Measurements from ENCODE around the gene HORMAD1.
"Not testable (repeated sequence)": the region's sequence is repeated elsewhere in the genome, so short reads cannot be mapped to it uniquely, and the experiment has no call there.

HORMAD1 gene

GRCh38 chr1:150720703-150721102, at the start of gene HORMAD1:
TSS of gene HORMAD1 (minus strand) at chr1:150720895. CDS start at chr1:150719505, 1,390 bp downstream.
- H3K27me3 Mint-ChIP-seq = no peaks in the 10 kb centered on the region
- no peak within 1 kb of the TSS for H3K4me3 Mint-ChIP-seq
- no peaks in the 10 kb centered on the region for H3K9me3 Mint-ChIP-seq
- H3K36me3 Mint-ChIP-seq (ENCODE audit: low read depth) = no peaks in the 10 kb centered on the region
- no peaks in the 10 kb centered on the region for H3K4me1 Mint-ChIP-seq (ENCODE audit: low read depth)
- no peak within 1 kb of the TSS for H3K27ac Mint-ChIP-seq

GRCh38 chr1:150767704-150768103, 47.0 kb upstream of the HORMAD1 start:
- not testable (repeated sequence) for H3K4me3 Mint-ChIP-seq; H3K9me3 Mint-ChIP-seq; H3K27ac Mint-ChIP-seq; H3K36me3 Mint-ChIP-seq (ENCODE audit: low read depth); H3K27me3 Mint-ChIP-seq
- H3K4me1 Mint-ChIP-seq (ENCODE audit: low read depth) = peaks cover 63% of the 10 kb centered on the region

GRCh38 chr1:150765977-150766301, 45.2 kb upstream of the HORMAD1 start:
- Mint-ChIP-seq H3K27ac (peak overlapping the region; percentile 94), H3K4me3 (peak overlapping the region; percentile 90), H3K4me1 (ENCODE audit: low read depth) (peaks cover 54% of the 10 kb centered on the region), H3K36me3 (ENCODE audit: low read depth) (peaks cover 20% of the 10 kb centered on the region)
- not testable (repeated sequence) for H3K9me3 Mint-ChIP-seq, H3K27me3 Mint-ChIP-seq

GRCh38 chr1:150765296-150765976, 44.7 kb upstream of the HORMAD1 start, which contains the start of gene CTSS:
TSS of gene CTSS (minus strand) at chr1:150765778. CDS start at chr1:150764763, 1,015 bp downstream.
- H3K4me1 Mint-ChIP-seq (ENCODE audit: low read depth) = peaks cover 52% of the 10 kb centered on the region
- peak within 1 kb of the TSS; percentile 94 for H3K27ac Mint-ChIP-seq
- H3K36me3 Mint-ChIP-seq (ENCODE audit: low read depth) = peaks cover 24% of the 10 kb centered on the region
- no peaks in the 10 kb centered on the region for H3K27me3 Mint-ChIP-seq
- no peaks in the 10 kb centered on the region for H3K9me3 Mint-ChIP-seq
- peak within 1 kb of the TSS; percentile 90 for H3K4me3 Mint-ChIP-seq

- no peaks in the 10 kb centered on the region for H3K27me3 Mint-ChIP-seq
- H3K36me3 Mint-ChIP-seq (ENCODE audit: low read depth) = peaks cover 28% of the 10 kb centered on the region
- H3K4me1 Mint-ChIP-seq (ENCODE audit: low read depth) = peaks cover 59% of the 10 kb centered on the region
- H3K27ac Mint-ChIP-seq = peak overlapping the region; percentile 94
- H3K9me3 Mint-ChIP-seq = no peaks in the 10 kb centered on the region
- H3K4me3 Mint-ChIP-seq = peak overlapping the region; percentile 90
These were observed 44.0 kb upstream of the HORMAD1 start for GRCh38 chr1:150764617-150765101.

GRCh38 chr1:150763018-150763417, 42.3 kb upstream of the HORMAD1 start:
- H3K4me1 Mint-ChIP-seq (ENCODE audit: low read depth) = peaks cover 60% of the 10 kb centered on the region
- no peak overlapping the region for H3K27ac Mint-ChIP-seq
- H3K36me3 Mint-ChIP-seq (ENCODE audit: low read depth) = peaks cover 34% of the 10 kb centered on the region
- no peaks in the 10 kb centered on the region for H3K27me3 Mint-ChIP-seq
- H3K9me3 Mint-ChIP-seq = no peaks in the 10 kb centered on the region
- H3K4me3 Mint-ChIP-seq = peak overlapping the region; percentile 15

GRCh38 chr1:150762552-150762951, 41.9 kb upstream of the HORMAD1 start:
- no peaks in the 10 kb centered on the region for H3K9me3 Mint-ChIP-seq
- H3K4me1 Mint-ChIP-seq (ENCODE audit: low read depth) = peaks cover 58% of the 10 kb centered on the region
- peaks cover 39% of the 10 kb centered on the region for H3K36me3 Mint-ChIP-seq (ENCODE audit: low read depth)
- no peaks in the 10 kb centered on the region for H3K27me3 Mint-ChIP-seq
- no peak overlapping the region for H3K4me3 Mint-ChIP-seq
- no peak overlapping the region for H3K27ac Mint-ChIP-seq

- Mint-ChIP-seq H3K4me3 (no peak overlapping the region), H3K27ac (no peak overlapping the region), H3K9me3 (no peaks in the 10 kb centered on the region), H3K27me3 (no peaks in the 10 kb centered on the region), H3K36me3 (ENCODE audit: low read depth) (peaks cover 45% of the 10 kb centered on the region), H3K4me1 (ENCODE audit: low read depth) (peaks cover 51% of the 10 kb centered on the region)
These were observed 41.1 kb upstream of the HORMAD1 start for GRCh38 chr1:150761801-150762200.

- Mint-ChIP-seq H3K4me3 (no peak overlapping the region), H3K9me3 (no peaks in the 10 kb centered on the region), H3K27ac (no peak overlapping the region), H3K36me3 (ENCODE audit: low read depth) (peaks cover 48% of the 10 kb centered on the region), H3K4me1 (ENCODE audit: low read depth) (peaks cover 37% of the 10 kb centered on the region), H3K27me3 (no peaks in the 10 kb centered on the region)
These were observed 39.3 kb upstream of the HORMAD1 start for GRCh38 chr1:150760013-150760412.

GRCh38 chr1:150753416-150753815, 32.7 kb upstream of the HORMAD1 start:
- Mint-ChIP-seq H3K4me1 (ENCODE audit: low read depth) (no peaks in the 10 kb centered on the region), H3K9me3 (no peaks in the 10 kb centered on the region), H3K36me3 (ENCODE audit: low read depth) (peaks cover 44% of the 10 kb centered on the region), H3K27me3 (no peaks in the 10 kb centered on the region), H3K27ac (no peak overlapping the region), H3K4me3 (no peak overlapping the region)

- no peak overlapping the region for H3K27ac Mint-ChIP-seq
- H3K36me3 Mint-ChIP-seq (ENCODE audit: low read depth) = peaks cover 31% of the 10 kb centered on the region
- no peaks in the 10 kb centered on the region for H3K9me3 Mint-ChIP-seq
- no peaks in the 10 kb centered on the region for H3K27me3 Mint-ChIP-seq
- H3K4me1 Mint-ChIP-seq (ENCODE audit: low read depth) = no peaks in the 10 kb centered on the region
- no peak overlapping the region for H3K4me3 Mint-ChIP-seq
These were observed 30.7 kb upstream of the HORMAD1 start for GRCh38 chr1:150751443-150751842.

- no peaks in the 10 kb centered on the region for H3K9me3 Mint-ChIP-seq
- no peak overlapping the region for H3K27ac Mint-ChIP-seq
- H3K36me3 Mint-ChIP-seq (ENCODE audit: low read depth) = peaks cover 27% of the 10 kb centered on the region
- no peaks in the 10 kb centered on the region for H3K4me1 Mint-ChIP-seq (ENCODE audit: low read depth)
- no peaks in the 10 kb centered on the region for H3K27me3 Mint-ChIP-seq
- H3K4me3 Mint-ChIP-seq = no peak overlapping the region
These were observed 29.1 kb upstream of the HORMAD1 start for GRCh38 chr1:150749720-150750311.

GRCh38 chr1:150748878-150749719, 28.4 kb upstream of the HORMAD1 start:
- Mint-ChIP-seq H3K4me1 (ENCODE audit: low read depth) (no peaks in the 10 kb centered on the region), H3K27ac (no peak overlapping the region), H3K4me3 (no peak overlapping the region)

GRCh38 chr1:150730130-150730721, 9.5 kb upstream of the HORMAD1 start:
- Mint-ChIP-seq H3K27me3 (no peaks in the 10 kb centered on the region), H3K9me3 (no peaks in the 10 kb centered on the region), H3K4me3 (no peak overlapping the region), H3K36me3 (ENCODE audit: low read depth) (peaks cover 11% of the 10 kb centered on the region), H3K4me1 (ENCODE audit: low read depth) (no peaks in the 10 kb centered on the region), H3K27ac (no peak overlapping the region)

More at GRCh38 chr1:150748878-150749719, 28.4 kb upstream of the HORMAD1 start:
- Mint-ChIP-seq H3K36me3 (ENCODE audit: low read depth) (peaks cover 24% of the 10 kb centered on the region), H3K9me3 (no peaks in the 10 kb centered on the region), H3K27me3 (no peaks in the 10 kb centered on the region)

- Mint-ChIP-seq H3K36me3 (ENCODE audit: low read depth) (no peaks in the 10 kb centered on the region), H3K4me1 (ENCODE audit: low read depth) (no peaks in the 10 kb centered on the region), H3K9me3 (no peaks in the 10 kb centered on the region), H3K27ac (no peak overlapping the region), H3K27me3 (no peaks in the 10 kb centered on the region), H3K4me3 (no peak overlapping the region)
These were observed 3.6 kb upstream of the HORMAD1 start for GRCh38 chr1:150724336-150724735.

Measured in stimulated activated naive CD8-positive, alpha-beta T cell treated with anti-CD3 and anti-CD28 coated beads, Interleukin-15, Interleukin-2, amounts not matched to agents 100 ng/mL and 50 ng/mL, for 24 hours (primary cell).